ENCODE data around the gene ADAM15.

DNA sequence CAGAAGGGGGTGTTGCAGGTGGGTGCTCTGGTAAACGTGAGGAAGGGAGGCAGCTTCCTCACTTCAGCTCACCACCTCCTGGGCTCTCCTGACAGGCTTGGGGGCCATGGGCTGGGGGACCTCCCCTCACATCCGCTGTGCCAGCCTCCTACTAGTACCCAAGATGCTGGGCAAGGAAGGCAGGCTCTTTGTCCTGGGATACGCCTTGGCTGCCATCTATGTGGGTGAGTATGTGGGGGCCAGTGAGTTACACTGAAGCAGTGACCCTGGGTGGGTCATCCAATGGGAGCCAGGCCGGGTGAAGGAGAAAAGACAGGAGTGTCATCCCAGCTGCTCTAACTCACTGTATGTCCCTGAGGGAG, 11.8 kb upstream of the ADAM15 start:
- no peak for TF ChIP-seq ZNF292 (tag by site-specific recombination; IDR thresholded peaks at IDR 0.05; ENCODE audit: borderline replicate concordance, low read depth)
- no peak for TF ChIP-seq ZFP69B (tag by site-specific recombination; IDR thresholded peaks at IDR 0.05)

Measured in HEK293 (cell line).